GM04504 (cell line): ENCODE results near the gene DNAJC4.
"Not testable (repeated sequence)": the region's sequence is repeated elsewhere in the genome, so short reads cannot be mapped to it uniquely, and the experiment has no call there.

Experiments
- DNase-seq: peaks from one replicate; pipeline ENCODE4 v3.0.0-alpha.2; 2012; ENCODE audit warnings: low read depth

The DNAJC4 gene

GRCh38 chr11:64245797-64246620, 15.7 kb downstream of the DNAJC4 start:
- peak; percentile 72 for DNase-seq

- not testable (repeated sequence) for DNase-seq
These were observed 16.2 kb downstream of the DNAJC4 start for GRCh38 chr11:64246621-64246870.

GRCh38 chr11:64246871-64247728, 16.8 kb downstream of the DNAJC4 start, which contains the start of gene PPP1R14B:
Gene PPP1R14B (minus strand): TSS chr11:64246943. CDS start chr11:64246673, 270 bp downstream.
- DNase-seq = peak; percentile 68

- DNase-seq = no peak
These were observed 17.6 kb downstream of the DNAJC4 start for GRCh38 chr11:64247729-64248531.

- DNase-seq = no peak
These were observed 18.2 kb downstream of the DNAJC4 start for GRCh38 chr11:64248578-64248977.

- DNase-seq = no peak
These were observed 18.7 kb downstream of the DNAJC4 start for GRCh38 chr11:64249038-64249437.

- DNase-seq = no peak
These were observed 19.4 kb downstream of the DNAJC4 start for GRCh38 chr11:64249563-64250414.

- DNase-seq = no peak
These were observed 20.2 kb downstream of the DNAJC4 start for GRCh38 chr11:64250415-64251015.

- no peak for DNase-seq
These were observed 20.8 kb downstream of the DNAJC4 start, which contains the start of gene PLCB3 for GRCh38 chr11:64251016-64251752. Gene PLCB3 (plus strand): TSS chr11:64251530. CDS start chr11:64251650, 120 bp downstream.

- DNase-seq = no peak
These were observed 21.3 kb downstream of the DNAJC4 start for GRCh38 chr11:64251753-64252002.

- DNase-seq = no peak
These were observed 21.9 kb downstream of the DNAJC4 start for GRCh38 chr11:64252003-64252872.

- DNase-seq = no peak
These were observed 22.7 kb downstream of the DNAJC4 start for GRCh38 chr11:64253043-64253442.

- DNase-seq = no peak
These were observed 23.1 kb downstream of the DNAJC4 start for GRCh38 chr11:64253481-64253880.

- DNase-seq = no peak
These were observed 24.0 kb downstream of the DNAJC4 start for GRCh38 chr11:64254326-64254725.

GRCh38 chr11:64255135-64256128, 25.1 kb downstream of the DNAJC4 start:
- DNase-seq = no peak

- DNase-seq = no peak
These were observed 26.0 kb downstream of the DNAJC4 start for GRCh38 chr11:64256300-64256699.

- DNase-seq = no peak
These were observed 28.0 kb downstream of the DNAJC4 start for GRCh38 chr11:64258356-64258755.

GRCh38 chr11:64258946-64259532, 28.7 kb downstream of the DNAJC4 start:
- no peak for DNase-seq
